HG03442 (cell line): ENCODE results near the gene TRAF6.
"Not testable (repeated sequence)": the region's sequence is repeated elsewhere in the genome, so short reads cannot be mapped to it uniquely, and the experiment has no call there.

ENCODE experiments used
- ATAC-seq: cut with Tn5 transposase; IDR thresholded peaks from one replicate; pipeline ENCODE4 v1.9.1; 2021; ENCODE audit warnings: mild to moderate bottlenecking, moderate library complexity; ENCODE audit not compliant: unreplicated experiment

The TRAF6 gene

DNA sequence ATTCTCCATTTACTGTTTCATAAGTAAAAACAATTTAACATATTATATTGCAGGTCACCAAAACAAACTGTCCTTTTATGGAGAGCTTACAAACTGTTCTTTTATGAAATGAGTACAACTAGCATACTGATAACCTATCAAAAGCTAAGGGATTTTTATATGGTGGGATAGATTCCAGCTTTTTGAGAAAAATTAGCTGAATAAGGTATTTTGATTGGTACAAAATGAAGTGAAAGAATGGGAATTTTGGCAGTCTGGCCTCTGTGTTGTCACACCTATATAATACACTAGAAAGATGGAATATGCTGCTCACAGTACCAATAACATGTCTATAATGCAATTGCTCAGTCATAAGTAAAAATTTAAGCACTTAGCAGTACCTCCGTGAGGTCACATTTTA lies 11.4 kb downstream of the TRAF6 start:
- ATAC-seq: no peak

- no peak for ATAC-seq
Observed at GRCh38 chr11:36493332-36493731, 16.7 kb downstream of the TRAF6 start.

DNA sequence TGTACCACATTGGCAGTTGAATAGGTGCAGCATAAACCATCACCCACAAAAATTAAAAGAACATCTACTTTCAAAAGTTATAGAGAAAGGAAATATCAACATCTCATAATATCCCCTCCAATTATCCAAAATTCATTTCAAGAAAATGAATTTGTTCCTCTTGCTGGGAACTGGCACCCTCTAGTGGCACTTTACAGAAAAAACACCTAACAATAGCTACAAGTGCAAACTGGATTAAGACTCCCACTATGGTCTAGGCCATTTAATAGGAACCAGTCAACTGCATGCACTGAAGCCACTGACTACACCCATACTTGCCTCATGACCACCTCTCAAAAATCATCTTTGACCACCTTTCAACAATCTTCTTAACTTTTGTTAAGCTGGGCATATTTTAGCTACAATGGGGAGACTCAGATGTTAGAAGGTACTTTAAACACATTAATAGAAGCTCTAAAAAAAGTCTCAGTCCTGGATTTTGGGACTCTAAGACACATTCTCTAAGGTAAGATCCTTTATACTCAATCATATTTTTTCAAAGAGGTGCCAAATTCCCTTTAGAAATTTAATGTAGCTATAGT lies 17.3 kb downstream of the TRAF6 start:
- ATAC-seq: peak; percentile 41

GRCh38 chr11:36490026-36490806 lies 19.9 kb downstream of the TRAF6 start:
- ATAC-seq: no peak

DNA sequence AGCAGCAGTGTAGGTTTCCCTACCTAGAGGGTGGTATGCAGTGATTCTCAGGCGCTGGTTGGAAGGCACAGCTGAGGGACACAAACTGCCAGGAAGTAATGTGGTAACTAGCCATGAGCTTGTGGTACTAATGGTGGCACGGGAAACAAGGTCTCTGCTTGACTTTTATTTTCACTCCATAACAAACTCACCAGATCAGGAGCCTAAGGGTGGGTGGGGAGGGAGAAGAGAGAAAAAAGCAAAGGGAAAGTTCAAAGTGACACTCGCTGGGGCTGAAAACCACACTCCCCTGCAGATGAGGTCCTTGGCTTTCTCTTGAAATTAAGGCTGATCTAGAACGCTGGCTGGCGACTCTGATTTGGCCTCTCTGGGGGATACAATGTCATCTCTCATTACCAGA lies 22.0 kb downstream of the TRAF6 start:
- ATAC-seq: peak; percentile 54

DNA sequence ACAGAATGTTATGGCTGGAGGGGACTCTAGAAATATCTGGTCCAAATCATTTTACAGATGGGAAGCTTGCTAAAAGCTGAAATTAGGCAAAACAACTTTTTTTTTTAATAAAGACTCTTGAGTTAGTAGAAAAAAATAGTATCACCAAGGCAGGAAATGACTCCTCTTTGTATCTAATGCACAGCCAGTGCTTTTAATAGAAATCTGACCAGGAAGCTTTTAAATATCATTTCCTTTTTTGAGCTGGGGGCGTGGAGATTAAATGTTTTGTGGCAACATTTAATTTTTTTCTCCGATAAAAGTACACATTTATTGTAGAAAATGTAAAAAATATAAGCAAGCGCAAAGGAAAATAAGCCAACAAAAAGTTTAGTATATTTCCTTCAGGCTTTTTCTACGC lies 22.5 kb downstream of the TRAF6 start:
- ATAC-seq: no peak

GRCh38 chr11:36485298-36486002 lies 24.6 kb downstream of the TRAF6 start:
- ATAC-seq: no peak

DNA sequence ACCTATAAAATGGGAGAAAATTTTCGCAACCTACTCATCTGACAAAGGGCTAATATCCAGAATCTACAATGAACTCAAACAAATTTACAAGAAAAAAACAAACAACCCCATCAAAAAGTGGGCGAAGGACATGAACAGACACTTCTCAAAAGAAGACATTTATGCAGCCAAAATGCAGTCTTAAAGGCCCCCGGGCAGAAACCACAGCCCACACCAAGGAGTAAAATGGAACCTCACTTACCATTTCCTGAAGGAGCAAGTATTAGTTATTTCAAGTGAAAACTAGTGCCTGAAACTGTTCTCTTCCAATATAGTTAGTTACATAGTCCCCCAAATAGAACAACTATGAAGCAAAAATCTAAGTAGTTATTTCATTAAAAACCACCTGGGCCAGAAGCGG lies 27.0 kb downstream of the TRAF6 start:
- ATAC-seq: not testable (repeated sequence)

DNA sequence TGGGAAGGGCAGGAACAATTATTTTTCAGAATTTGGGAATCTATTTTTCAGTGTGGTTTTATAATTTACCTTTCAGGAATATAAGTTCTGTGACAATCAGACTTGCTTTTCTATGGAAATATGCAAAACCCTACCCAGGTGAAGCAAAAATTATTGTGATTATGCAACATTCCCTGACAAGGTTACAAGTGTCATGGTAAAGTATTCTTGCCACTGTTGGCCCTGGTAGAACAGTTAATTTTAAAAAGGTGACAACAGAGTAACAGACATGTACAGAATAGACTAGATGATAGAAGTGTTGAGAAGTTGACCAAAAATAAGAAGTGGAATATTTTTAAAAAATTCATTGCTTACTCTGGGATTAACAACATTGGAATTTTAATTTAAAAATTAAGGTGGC lies 29.2 kb downstream of the TRAF6 start:
- ATAC-seq: no peak

DNA sequence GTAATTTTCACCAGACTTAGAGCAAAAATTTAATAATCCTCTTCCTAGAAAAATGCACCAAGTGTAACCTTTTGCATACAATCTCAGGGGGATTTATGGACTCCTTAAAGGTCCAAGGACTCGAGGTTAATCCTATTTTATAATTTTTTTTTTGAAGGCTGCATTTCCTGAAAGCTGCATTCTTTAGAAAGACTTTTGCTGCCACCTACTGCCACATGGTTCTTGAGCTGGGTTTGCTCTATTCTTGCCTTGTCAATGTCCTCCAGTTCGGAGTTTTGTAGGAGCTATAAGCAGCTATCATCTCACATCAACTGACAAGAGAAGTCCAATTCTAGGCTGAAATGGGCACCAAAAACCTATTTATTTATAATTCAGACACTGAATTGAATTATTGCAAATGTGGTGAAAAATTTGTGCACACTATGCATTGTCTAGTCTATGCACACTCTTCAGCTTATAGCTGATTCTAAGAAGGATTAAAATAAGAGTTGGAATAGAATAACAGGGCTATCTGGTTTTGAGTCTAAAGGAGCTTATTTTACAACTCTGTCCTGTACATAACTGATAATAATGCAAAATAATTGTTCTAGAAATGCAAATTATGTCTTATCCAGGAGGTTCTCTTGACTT lies 31.3 kb downstream of the TRAF6 start:
- ATAC-seq: no peak

DNA sequence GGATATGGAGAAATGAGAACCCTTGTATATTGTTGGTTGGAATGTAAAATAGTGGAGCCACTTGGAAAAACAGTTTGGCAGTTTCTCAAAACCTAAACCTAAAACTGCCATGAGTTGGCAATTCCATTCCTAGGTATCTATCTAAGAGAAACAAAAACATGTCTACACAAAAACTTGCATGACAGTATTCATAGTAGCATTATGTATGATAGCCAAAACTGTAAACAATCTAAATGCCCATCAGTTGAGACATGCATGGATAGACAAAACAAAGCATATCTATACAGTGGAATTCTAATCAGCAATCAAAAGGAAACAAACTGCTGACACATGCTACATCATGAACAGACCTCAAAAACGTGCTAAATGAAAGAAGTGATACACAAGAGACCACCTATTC lies 34.9 kb downstream of the TRAF6 start:
- ATAC-seq: no peak

GRCh38 chr11:36471577-36471976 lies 38.5 kb downstream of the TRAF6 start:
- ATAC-seq: no peak

DNA sequence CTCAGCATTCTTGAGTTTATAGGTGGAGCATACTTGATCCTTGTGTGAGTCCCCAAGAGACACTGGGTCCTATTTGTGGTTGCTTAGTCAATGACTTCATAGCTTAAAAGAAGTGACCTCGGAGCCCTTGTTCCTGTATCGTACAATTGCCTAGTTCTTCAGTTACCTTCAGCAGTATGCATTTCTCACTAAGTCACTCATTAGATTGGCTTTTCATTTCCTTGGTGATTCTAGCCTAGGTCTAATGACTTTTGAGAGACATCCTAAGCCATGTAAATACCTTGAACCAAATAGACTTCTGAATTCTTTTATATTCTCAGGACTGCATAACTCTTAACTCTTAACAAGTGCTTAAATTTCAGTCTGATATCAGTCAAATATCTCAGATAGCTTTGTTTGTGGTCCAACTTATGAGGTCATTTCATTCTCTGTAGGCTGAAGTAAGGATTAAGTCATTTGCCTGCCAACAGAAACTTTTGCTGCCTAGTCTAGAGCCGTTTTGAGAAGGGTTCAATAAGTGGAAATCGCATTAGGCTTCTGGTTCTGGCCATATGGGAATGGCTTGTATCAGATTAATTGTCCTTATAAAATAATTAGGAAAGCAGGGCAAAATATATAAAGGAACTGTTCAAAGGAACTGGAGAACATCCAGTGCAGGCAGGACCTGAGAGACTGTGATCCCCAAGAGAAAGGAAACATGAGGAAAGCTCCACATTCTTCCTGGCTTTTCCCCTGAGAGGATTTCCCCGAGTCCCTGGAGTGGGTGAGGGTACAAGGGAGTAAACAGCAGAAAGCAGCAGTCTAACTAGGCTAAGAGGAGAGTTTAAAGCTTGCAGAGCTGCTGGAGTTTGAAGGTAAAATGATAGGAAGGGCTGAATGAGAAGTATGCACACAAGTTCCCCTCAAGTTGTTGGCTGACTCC lies 39.9 kb downstream of the TRAF6 start:
- ATAC-seq: no peak

- ATAC-seq: no peak
Observed at GRCh38 chr11:36469063-36469462, 41.0 kb downstream of the TRAF6 start.

DNA sequence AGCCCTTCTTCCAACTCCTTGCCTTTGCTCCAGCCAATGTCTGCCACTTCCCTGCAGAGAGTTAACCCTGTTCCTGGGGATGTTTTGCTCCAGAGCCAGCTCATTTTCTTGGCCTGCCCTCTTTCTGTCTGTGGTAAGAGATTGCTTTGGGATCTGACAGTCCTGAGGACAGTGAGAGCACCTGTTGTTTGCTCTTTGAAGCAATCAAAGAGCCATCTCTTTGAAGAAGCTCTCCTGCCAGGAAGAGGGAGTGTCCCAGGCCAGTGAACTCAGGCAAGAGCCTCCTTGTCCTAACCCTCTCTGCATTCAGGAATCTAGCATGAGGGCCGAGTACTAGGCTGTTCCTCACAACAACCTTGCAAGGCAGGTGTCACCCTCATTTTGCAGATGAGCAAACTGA lies 42.2 kb downstream of the TRAF6 start:
- no peak for ATAC-seq

DNA sequence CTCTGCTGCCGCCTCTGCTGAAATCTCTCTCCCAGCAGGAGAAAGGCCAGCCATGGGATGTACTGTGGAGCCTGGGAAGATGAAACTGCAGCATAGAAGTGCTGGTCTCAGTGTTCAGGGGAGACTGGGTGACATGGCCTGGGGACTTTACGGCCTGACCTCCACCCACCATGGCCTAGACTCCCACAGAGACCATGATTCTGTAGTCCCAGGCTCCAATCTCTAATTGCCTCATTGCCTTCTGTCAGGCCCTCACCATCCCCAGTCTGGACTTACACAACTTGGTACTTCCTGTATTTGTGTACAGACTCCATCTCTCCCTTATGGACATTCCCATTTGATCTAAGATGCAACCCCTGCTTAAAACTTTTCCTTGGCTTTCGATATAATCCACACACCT lies 43.1 kb downstream of the TRAF6 start:
- no peak for ATAC-seq

DNA sequence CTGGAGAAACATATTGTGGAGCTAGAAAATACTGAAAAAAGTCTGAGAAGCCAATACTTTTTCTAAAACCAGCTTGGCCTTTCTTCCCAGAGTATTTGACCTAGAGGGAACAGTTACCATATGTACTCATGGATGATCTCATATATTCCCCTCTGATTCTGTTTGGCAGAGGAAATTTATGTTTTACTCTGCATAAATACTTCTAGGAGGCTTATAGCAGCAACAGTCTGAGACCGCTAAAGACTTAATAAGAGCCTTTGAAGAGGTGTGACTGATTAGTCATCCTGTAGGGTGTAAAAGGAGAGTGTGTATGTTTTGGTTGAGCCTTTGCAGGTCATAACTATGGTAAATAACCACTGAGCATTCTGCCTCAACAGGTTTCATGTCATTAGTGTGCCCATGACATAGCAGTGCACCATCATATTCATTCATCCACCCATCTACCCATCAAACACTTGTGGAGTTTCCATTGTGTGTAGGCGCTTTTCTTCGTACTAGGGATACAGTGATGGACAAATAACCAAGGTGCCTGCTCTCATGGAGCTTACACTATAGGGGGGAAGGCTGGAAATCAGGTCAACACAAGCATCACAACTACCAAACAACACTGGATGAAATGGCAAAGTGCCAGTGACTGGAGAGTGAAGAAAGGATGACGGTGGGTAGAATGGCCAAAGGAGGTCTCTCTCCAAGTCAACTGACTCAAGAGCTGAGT lies 44.5 kb downstream of the TRAF6 start:
- ATAC-seq: no peak

GRCh38 chr11:36464720-36465119 lies 45.4 kb downstream of the TRAF6 start:
- no peak for ATAC-seq

DNA sequence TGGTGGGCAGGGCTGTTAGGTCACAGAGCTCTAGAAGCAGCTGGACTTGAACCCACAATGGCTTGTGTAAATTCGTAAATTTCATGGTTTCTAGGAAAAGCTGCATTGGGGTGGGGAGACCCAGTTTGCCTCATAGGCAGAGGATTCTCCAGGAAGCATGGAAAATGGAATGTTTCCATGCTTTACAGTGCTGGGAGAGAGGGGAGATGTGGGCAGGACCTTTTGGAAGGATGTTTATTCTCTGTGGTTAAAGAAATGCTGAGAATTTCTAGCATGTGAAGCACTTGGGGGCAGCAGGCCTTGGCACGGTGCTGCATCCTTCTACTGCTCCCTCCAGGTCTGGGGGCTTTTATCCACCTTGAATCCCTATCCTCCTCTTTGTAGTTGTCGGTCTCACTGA lies 46.3 kb downstream of the TRAF6 start:
- no peak for ATAC-seq

DNA sequence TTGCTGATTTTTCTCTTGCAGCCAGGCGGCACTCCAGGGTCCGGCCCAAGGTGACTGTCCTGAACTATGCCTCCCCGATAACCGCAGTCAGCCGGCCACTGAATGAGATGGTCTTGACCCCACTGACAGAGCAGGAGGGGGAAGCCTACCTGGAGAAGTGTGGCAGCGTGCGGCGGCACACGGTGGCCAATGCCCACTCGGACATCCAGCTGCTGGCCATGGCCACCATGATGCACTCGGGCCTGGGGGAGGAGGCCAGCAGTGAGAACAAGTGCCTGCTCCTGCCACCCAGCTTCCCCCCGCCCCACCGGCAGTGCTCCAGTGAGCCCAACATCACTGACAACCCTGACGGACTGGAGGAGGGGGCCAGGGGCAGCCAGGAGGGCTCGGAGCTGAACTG lies 47.8 kb downstream of the TRAF6 start:
- ATAC-seq: no peak
